Activated naive CD8-positive, alpha-beta T cell treated with anti-CD3 and anti-CD28 coated beads for 36 hours (primary cell): ENCODE data around the gene TRIM52. TPM values are rescaled to one million over a fixed set of nuclear protein-coding genes. Genes with fewer than 3 reads are reported as not detected.

Source experiments
- DNase-seq: peaks from one replicate; pipeline ENCODE4 v3.0.0; 2021
- H3K27ac Mint-ChIP-seq: one replicate; pipeline ENCODE4 v1.8.0; 2022; ENCODE audit warnings: mild to moderate bottlenecking, moderate library complexity, mixed read lengths
- H3K27me3 Mint-ChIP-seq: one replicate; pipeline ENCODE4 v1.8.0; 2022; ENCODE audit warnings: mild to moderate bottlenecking, mixed read lengths
- H3K36me3 Mint-ChIP-seq: one replicate; pipeline ENCODE4 v1.8.0; 2021; ENCODE audit warnings: mild to moderate bottlenecking, mixed read lengths
- H3K4me1 Mint-ChIP-seq: one replicate; pipeline ENCODE4 v1.8.0; 2021; ENCODE audit warnings: mixed read lengths
- H3K4me3 Mint-ChIP-seq: one replicate; pipeline ENCODE4 v1.8.0; 2022; ENCODE audit warnings: mild to moderate bottlenecking, moderate library complexity, mixed read lengths
- H3K9me3 Mint-ChIP-seq: one replicate; pipeline ENCODE4 v1.8.0; 2022; ENCODE audit warnings: mixed read lengths
- total RNA-seq, 2 experiments: library from RNA; stranded (reverse); gene quantifications; one replicate each; pipeline ENCODE4 v1.2.3, GENCODE V29; 2021

The TRIM52 gene
- total RNA-seq, 2 experiments from 2014 or later, result 9.6 to 11.2 TPM

- DNase-seq, result no peak
- H3K27me3 Mint-ChIP-seq, result peaks cover 17% of the 10 kb centered on the region
- peaks cover 67% of the 10 kb centered on the region for H3K36me3 Mint-ChIP-seq
- peaks cover 48% of the 10 kb centered on the region for H3K4me1 Mint-ChIP-seq
- no peaks in the 10 kb centered on the region for H3K9me3 Mint-ChIP-seq
- H3K4me3 Mint-ChIP-seq, result peak overlapping the region; percentile 99
- H3K27ac Mint-ChIP-seq, result peak overlapping the region; percentile 99
Observed at GRCh38 chr5:181242031-181242451, 18.9 kb downstream of the TRIM52 start.

GRCh38 chr5:181241393-181241975 is 19.5 kb downstream of the TRIM52 start:
- peak; percentile 60 for DNase-seq
- no peaks in the 10 kb centered on the region for H3K9me3 Mint-ChIP-seq
- peak overlapping the region; percentile 99 for H3K27ac Mint-ChIP-seq
- peaks cover 17% of the 10 kb centered on the region for H3K27me3 Mint-ChIP-seq
- peaks cover 71% of the 10 kb centered on the region for H3K36me3 Mint-ChIP-seq
- peak overlapping the region; percentile 99 for H3K4me3 Mint-ChIP-seq
- peaks cover 50% of the 10 kb centered on the region for H3K4me1 Mint-ChIP-seq

- Mint-ChIP-seq H3K36me3 (peaks cover 83% of the 10 kb centered on the region), H3K27ac (peak overlapping the region; percentile 80), H3K4me1 (peaks cover 42% of the 10 kb centered on the region), H3K27me3 (peaks cover 17% of the 10 kb centered on the region), H3K9me3 (no peaks in the 10 kb centered on the region), H3K4me3 (peak overlapping the region; percentile 68)
- DNase-seq, result no peak
Observed at GRCh38 chr5:181239062-181239663, 21.8 kb downstream of the TRIM52 start.

GRCh38 chr5:181237729-181238385 is 23.1 kb downstream of the TRIM52 start:
- Mint-ChIP-seq H3K36me3 (peaks cover 72% of the 10 kb centered on the region), H3K9me3 (no peaks in the 10 kb centered on the region), H3K27ac (peak overlapping the region; percentile 80), H3K4me3 (peak overlapping the region; percentile 47), H3K4me1 (peaks cover 42% of the 10 kb centered on the region), H3K27me3 (peaks cover 17% of the 10 kb centered on the region)
- no peak for DNase-seq

- Mint-ChIP-seq H3K4me3 (no peak overlapping the region), H3K9me3 (no peaks in the 10 kb centered on the region), H3K27me3 (peaks cover 17% of the 10 kb centered on the region), H3K27ac (peak overlapping the region; percentile 77), H3K4me1 (peaks cover 42% of the 10 kb centered on the region), H3K36me3 (peaks cover 64% of the 10 kb centered on the region)
- no peak for DNase-seq
Observed at GRCh38 chr5:181236954-181237641, 23.8 kb downstream of the TRIM52 start.

- Mint-ChIP-seq H3K4me3 (no peak overlapping the region), H3K4me1 (peaks cover 37% of the 10 kb centered on the region), H3K27ac (peak overlapping the region; percentile 77), H3K36me3 (peaks cover 58% of the 10 kb centered on the region), H3K9me3 (no peaks in the 10 kb centered on the region), H3K27me3 (peaks cover 10% of the 10 kb centered on the region)
- no peak for DNase-seq
Observed at GRCh38 chr5:181236471-181236870, 24.5 kb downstream of the TRIM52 start.

GRCh38 chr5:181235689-181236366 is 25.1 kb downstream of the TRIM52 start:
- peaks cover 7% of the 10 kb centered on the region for H3K27me3 Mint-ChIP-seq

GRCh38 chr5:181235323-181235688 is 25.6 kb downstream of the TRIM52 start:
- Mint-ChIP-seq H3K27ac (peak overlapping the region; percentile 77), H3K4me1 (peaks cover 36% of the 10 kb centered on the region), H3K4me3 (peak overlapping the region; percentile 11), H3K27me3 (peaks cover 7% of the 10 kb centered on the region), H3K9me3 (no peaks in the 10 kb centered on the region), H3K36me3 (peaks cover 46% of the 10 kb centered on the region)
- no peak for DNase-seq

More at GRCh38 chr5:181235689-181236366, 25.1 kb downstream of the TRIM52 start:
- H3K4me1 Mint-ChIP-seq, result peaks cover 33% of the 10 kb centered on the region
- H3K9me3 Mint-ChIP-seq, result no peaks in the 10 kb centered on the region
- peaks cover 51% of the 10 kb centered on the region for H3K36me3 Mint-ChIP-seq
- peak overlapping the region; percentile 11 for H3K4me3 Mint-ChIP-seq
- DNase-seq, result no peak
- H3K27ac Mint-ChIP-seq, result peak overlapping the region; percentile 77

- no peak for DNase-seq
- H3K36me3 Mint-ChIP-seq, result peaks cover 43% of the 10 kb centered on the region
- no peaks in the 10 kb centered on the region for H3K9me3 Mint-ChIP-seq
- peak overlapping the region; percentile 33 for H3K4me3 Mint-ChIP-seq
- H3K27ac Mint-ChIP-seq, result peak overlapping the region; percentile 77
- peaks cover 7% of the 10 kb centered on the region for H3K27me3 Mint-ChIP-seq
- peaks cover 40% of the 10 kb centered on the region for H3K4me1 Mint-ChIP-seq
Observed at GRCh38 chr5:181234455-181235306, 26.3 kb downstream of the TRIM52 start.

GRCh38 chr5:181233801-181234454 is 27.0 kb downstream of the TRIM52 start:
- H3K4me3 Mint-ChIP-seq, result no peak overlapping the region
- H3K27ac Mint-ChIP-seq, result no peak overlapping the region
- no peak for DNase-seq
- peaks cover 41% of the 10 kb centered on the region for H3K36me3 Mint-ChIP-seq
- no peaks in the 10 kb centered on the region for H3K9me3 Mint-ChIP-seq
- peaks cover 7% of the 10 kb centered on the region for H3K27me3 Mint-ChIP-seq
- H3K4me1 Mint-ChIP-seq, result peaks cover 42% of the 10 kb centered on the region

GRCh38 chr5:181233088-181233800 is 27.7 kb downstream of the TRIM52 start:
- H3K27me3 Mint-ChIP-seq, result peaks cover 4% of the 10 kb centered on the region
- DNase-seq, result no peak
- H3K4me1 Mint-ChIP-seq, result peaks cover 36% of the 10 kb centered on the region
- peaks cover 36% of the 10 kb centered on the region for H3K36me3 Mint-ChIP-seq
- no peak overlapping the region for H3K4me3 Mint-ChIP-seq
- H3K27ac Mint-ChIP-seq, result peak overlapping the region; percentile 59
- no peaks in the 10 kb centered on the region for H3K9me3 Mint-ChIP-seq

GRCh38 chr5:181232593-181232992 is 28.4 kb downstream of the TRIM52 start:
- Mint-ChIP-seq H3K4me3 (no peak overlapping the region), H3K9me3 (no peaks in the 10 kb centered on the region), H3K4me1 (peaks cover 30% of the 10 kb centered on the region), H3K27ac (no peak overlapping the region), H3K27me3 (no peaks in the 10 kb centered on the region), H3K36me3 (peaks cover 29% of the 10 kb centered on the region)
- DNase-seq, result no peak

- no peaks in the 10 kb centered on the region for H3K9me3 Mint-ChIP-seq
- no peak overlapping the region for H3K27ac Mint-ChIP-seq
- H3K4me3 Mint-ChIP-seq, result no peak overlapping the region
- peaks cover 20% of the 10 kb centered on the region for H3K36me3 Mint-ChIP-seq
- no peak for DNase-seq
- H3K27me3 Mint-ChIP-seq, result no peaks in the 10 kb centered on the region
- peaks cover 25% of the 10 kb centered on the region for H3K4me1 Mint-ChIP-seq
Observed at GRCh38 chr5:181231432-181231831, 29.5 kb downstream of the TRIM52 start.
